ENCODE results near the gene NAPA. TPM values are rescaled to one million over a fixed set of nuclear protein-coding genes. Genes with fewer than 3 reads are reported as not detected.

Gene NAPA
- total and polyA plus RNA-seq, 10 of the 15 experiments (the other 5 are each of a cell fraction or from before 2014, with no cell fraction given): 8.2 to 193 (median 102) TPM

DNA sequence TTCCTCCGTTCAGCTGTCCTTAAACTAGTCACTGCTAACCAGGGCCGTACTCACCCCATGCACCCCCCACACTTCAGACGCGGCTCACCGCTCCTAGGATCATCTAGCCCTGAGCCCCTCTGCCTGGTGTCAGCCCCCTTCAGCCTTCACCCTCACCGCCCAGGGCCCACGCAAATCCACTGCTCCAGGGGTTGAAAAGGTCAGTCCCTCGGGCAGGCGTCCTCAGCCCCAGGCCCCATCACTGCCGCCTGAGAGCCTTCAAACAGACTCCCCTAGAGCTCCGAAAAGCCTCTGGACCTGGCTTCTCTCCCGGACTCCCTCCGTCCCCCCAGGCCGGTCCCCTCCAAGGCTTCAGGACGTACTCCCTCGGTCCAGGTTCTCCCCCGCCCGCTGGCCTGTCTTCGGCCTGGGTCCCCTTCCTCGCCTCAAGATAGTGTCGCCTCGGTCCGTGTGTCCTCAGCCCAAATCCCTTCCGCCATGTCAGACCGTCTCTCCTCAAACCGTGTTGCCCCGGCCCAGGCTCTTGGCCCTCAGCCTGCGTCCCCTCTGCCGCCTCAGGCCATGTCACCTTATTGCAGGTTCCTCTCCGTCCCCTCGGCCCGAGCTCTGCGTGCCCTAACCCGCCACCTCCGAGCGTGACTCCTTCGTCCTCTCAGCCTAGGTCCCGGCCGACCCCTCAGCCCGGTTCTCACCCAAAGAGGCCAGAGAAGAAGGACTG, 553 bp downstream of the NAPA start:
- H3K79me2 ChIP-seq (ENCODE audit: control insufficient read depth, insufficient read depth, low read length): peaks cover 54% of the 10 kb centered on the region
- DNase-seq (ENCODE audit: low read depth, low spot score): no peak
- intact Hi-C loops (cut with micrococcal nuclease; ENCODE audit: unreplicated experiment): loop anchor here (2.0 to 10.0 kb wide), 4 partner anchors 30 to 230 kb away; partner anchors contain the start of gene KPTN

GRCh38 chr19:47512948-47513319, 1.9 kb downstream of the NAPA start:
- H3K9me3 ChIP-seq (replicated peaks; ENCODE audit: control insufficient read depth, insufficient read depth, low read length): no peaks in the 10 kb centered on the region
- POLR2A ChIA-PET: interaction anchor here (0.5 to 1.0 kb wide), 5 partner anchors 16 to 415 kb away, joined by 3 to 6 read pairs (median 3); no protein-coding TSS in a partner anchor
- peak overlapping the region; percentile 68 for H3K27ac ChIP-seq (ENCODE audit: control insufficient read depth, insufficient read depth)
- H3K4me1 ChIP-seq (ENCODE audit: control insufficient read depth, insufficient read depth, low read length): peaks cover 30% of the 10 kb centered on the region
- BruUV-seq (replicated peaks): no TSS peak
- H3K27me3 ChIP-seq (replicated peaks in 1 of 2; ENCODE audit: control insufficient read depth in 2 of 2, insufficient read depth in 2 of 2, low read length in 1 of 2): no peaks in the 10 kb centered on the region
- DNase-seq (ENCODE audit: low read depth, low spot score) (no peak), ATAC-seq (no peak), FAIRE-seq (no peak)
- H3K36me3 ChIP-seq (ENCODE audit: control insufficient read depth in 2 of 2, insufficient read depth in 2 of 2, low read length in 1 of 2): peaks cover 2 to 4% of the 10 kb centered on the region in 2 experiments; a peak in 3 of 4 replicates
- H3K4me3 ChIP-seq: peak overlapping the region; percentile 66
- peak overlapping the region; percentile 88 for H3K4me2 ChIP-seq (ENCODE audit: control insufficient read depth, insufficient read depth)
- H3K79me2 ChIP-seq (ENCODE audit: control insufficient read depth, insufficient read depth, low read length): peaks cover 65% of the 10 kb centered on the region
- RAD21 ChIA-PET (ENCODE audit: unreplicated experiment): interaction anchor here (1.2 kb wide), 1 partner anchor 87 kb away, joined by 3 read pairs; no protein-coding TSS in a partner anchor
- peak overlapping the region; percentile 100 for H3K9ac ChIP-seq (ENCODE audit: control insufficient read depth, insufficient read depth, low read length)
- in situ Hi-C loops (cut with MboI): no loop called here
- SMC1A ChIA-PET (ENCODE audit: uncharacterized antibody, unreplicated experiment): interaction anchor here (0.8 to 3.2 kb wide), 5 partner anchors 29 to 302 kb away, joined by 3 to 16 read pairs (median 4); partner anchors contain the start of gene KPTN
- intact Hi-C loops (cut with micrococcal nuclease; ENCODE audit: unreplicated experiment): loop anchor here (10.0 kb wide), 1 partner anchor 228 kb away; no protein-coding TSS in a partner anchor
- CTCF ChIA-PET: interaction anchor here (1.1 to 2.2 kb wide), 4 partner anchors 30 to 194 kb away, joined by 3 to 7 read pairs (median 6); no protein-coding TSS in a partner anchor
- no peak overlapping the region for H2AFZ ChIP-seq (ENCODE audit: control insufficient read depth, low read depth, low read length)
- TF ChIP-seq ZSCAN29 (IDR thresholded peaks at IDR 0.05) (no peak), HDGF (IDR thresholded peaks at IDR 0.05) (0 out of 2 replicates have a peak, but pooled peaks have one; percentile 41), ZNF24 (IDR thresholded peaks at IDR 0.05) (no peak), SP1 (IDR thresholded peaks at IDR 0.05; ENCODE audit: low read depth, low read length) (no peak), ATF7 (IDR thresholded peaks at IDR 0.05; ENCODE audit: low read depth) (no peak), EP300 (IDR thresholded peaks at IDR 0.05; ENCODE audit: borderline replicate concordance in 1 of 2, control insufficient read depth in 1 of 2, low read depth in 2 of 2, low read length in 2 of 2) (no peak), BCL11A (IDR thresholded peaks at IDR 0.05; ENCODE audit: low read depth, low read length) (no peak), NBN (IDR thresholded peaks at IDR 0.05) (0 out of 2 replicates have a peak, but pooled peaks have one; percentile 32), TAF1 (IDR thresholded peaks at IDR 0.05; ENCODE audit: borderline replicate concordance, low read depth, low read length) (no peak), IKZF2 (IDR thresholded peaks at IDR 0.05) (peak in 1 of 2 experiments; percentile 37; a peak in 2 of 4 replicates)
- TF ChIP-seq, protein P1, sequence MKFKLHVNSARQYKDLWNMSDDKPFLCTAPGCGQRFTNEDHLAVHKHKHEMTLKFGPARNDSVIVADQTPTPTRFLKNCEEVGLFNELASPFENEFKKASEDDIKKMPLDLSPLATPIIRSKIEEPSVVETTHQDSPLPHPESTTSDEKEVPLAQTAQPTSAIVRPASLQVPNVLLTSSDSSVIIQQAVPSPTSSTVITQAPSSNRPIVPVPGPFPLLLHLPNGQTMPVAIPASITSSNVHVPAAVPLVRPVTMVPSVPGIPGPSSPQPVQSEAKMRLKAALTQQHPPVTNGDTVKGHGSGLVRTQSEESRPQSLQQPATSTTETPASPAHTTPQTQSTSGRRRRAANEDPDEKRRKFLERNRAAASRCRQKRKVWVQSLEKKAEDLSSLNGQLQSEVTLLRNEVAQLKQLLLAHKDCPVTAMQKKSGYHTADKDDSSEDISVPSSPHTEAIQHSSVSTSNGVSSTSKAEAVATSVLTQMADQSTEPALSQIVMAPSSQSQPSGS (IDR thresholded peaks at IDR 0.05; ENCODE audit: low read length): no peak
- TF ChIP-seq, protein P2, sequence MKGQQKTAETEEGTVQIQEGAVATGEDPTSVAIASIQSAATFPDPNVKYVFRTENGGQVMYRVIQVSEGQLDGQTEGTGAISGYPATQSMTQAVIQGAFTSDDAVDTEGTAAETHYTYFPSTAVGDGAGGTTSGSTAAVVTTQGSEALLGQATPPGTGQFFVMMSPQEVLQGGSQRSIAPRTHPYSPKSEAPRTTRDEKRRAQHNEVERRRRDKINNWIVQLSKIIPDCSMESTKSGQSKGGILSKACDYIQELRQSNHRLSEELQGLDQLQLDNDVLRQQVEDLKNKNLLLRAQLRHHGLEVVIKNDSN (IDR thresholded peaks at IDR 0.05; ENCODE audit: borderline replicate concordance, extremely low read length, insufficient read depth, low read depth, low read length): no peak
- H4K20me1 ChIP-seq (ENCODE audit: control insufficient read depth, insufficient read depth): no peaks in the 10 kb centered on the region; the same call in 1 of the 2 replicates
- WGBS (ENCODE audit: insufficient coverage, insufficient replicate concordance, low lambda C conversion rate, missing lambda C conversion rate): 88% methylated on average over 8 of the region's 8 CpGs

More for the DNA sequence above, 553 bp downstream of the NAPA start:
- H3K27ac ChIP-seq (ENCODE audit: control insufficient read depth, insufficient read depth): peak overlapping the region; percentile 98
- peak overlapping the region; percentile 84 for H3K4me3 ChIP-seq
- FAIRE-seq (no peak), ATAC-seq (peak; percentile 2; the same call in 2 of the 3 replicates)
- no peaks in the 10 kb centered on the region; the same call in 2 of the 3 replicates for H3K9me3 ChIP-seq (replicated peaks; ENCODE audit: control insufficient read depth, insufficient read depth, low read length)
- no peaks in the 10 kb centered on the region for H3K27me3 ChIP-seq (replicated peaks in 1 of 2; ENCODE audit: control insufficient read depth in 2 of 2, insufficient read depth in 2 of 2, low read length in 1 of 2)
- POLR2A ChIA-PET: no interaction called here
- peaks cover 0 to 4% of the 10 kb centered on the region in 2 experiments; a peak in 2 of 4 replicates for H3K36me3 ChIP-seq (ENCODE audit: control insufficient read depth in 2 of 2, insufficient read depth in 2 of 2, low read length in 1 of 2)
- BruUV-seq (replicated peaks): no TSS peak
- in situ Hi-C loops (cut with MboI): no loop called here
- H3K9ac ChIP-seq (ENCODE audit: control insufficient read depth, insufficient read depth, low read length): peak overlapping the region; percentile 100
- H2AFZ ChIP-seq (ENCODE audit: control insufficient read depth, low read depth, low read length): peak overlapping the region; percentile 70
- H3K4me1 ChIP-seq (ENCODE audit: control insufficient read depth, insufficient read depth, low read length): peaks cover 39% of the 10 kb centered on the region
- 9% methylated on average over 38 of the region's 40 CpGs for WGBS (ENCODE audit: insufficient coverage, insufficient replicate concordance, low lambda C conversion rate, missing lambda C conversion rate)
- RAD21 ChIA-PET (ENCODE audit: unreplicated experiment): interaction anchor here (1.2 kb wide), 1 partner anchor 85 kb away, joined by 3 read pairs; no protein-coding TSS in a partner anchor
- SMC1A ChIA-PET (ENCODE audit: uncharacterized antibody, unreplicated experiment): no interaction called here
- TF ChIP-seq KDM1A (IDR thresholded peaks at IDR 0.05; ENCODE audit: borderline replicate concordance) (no peak), ZNF207 (IDR thresholded peaks at IDR 0.05; ENCODE audit: borderline replicate concordance) (peak; percentile 74; the same call in 1 of the 2 replicates)
- CTCF ChIA-PET: interaction anchor here (1.5 to 2.2 kb wide), 2 partner anchors 78 to 186 kb away, joined by 3 to 24 read pairs; no protein-coding TSS in a partner anchor
- H4K20me1 ChIP-seq (ENCODE audit: control insufficient read depth, insufficient read depth): no peaks in the 10 kb centered on the region; the same call in 1 of the 2 replicates
- H3K4me2 ChIP-seq (ENCODE audit: control insufficient read depth, insufficient read depth): peak overlapping the region; percentile 60

Measured in GM12878 (cell line).